Neural crest cell (in vitro differentiated cells): ENCODE results near the gene PLPPR1. TPM values are rescaled to one million over a fixed set of nuclear protein-coding genes. Genes with fewer than 3 reads are reported as not detected.

Source experiments
- DNase-seq: peaks from one replicate; pipeline ENCODE4 v3.0.0; 2021; ENCODE audit warnings: low read depth, mixed read lengths, low spot score
- H3K27ac Mint-ChIP-seq: one replicate; pipeline ENCODE4 v1.8.0; 2021; ENCODE audit warnings: mild to moderate bottlenecking, mixed read lengths; ENCODE audit not compliant: unreplicated experiment
- H3K27me3 Mint-ChIP-seq: 2 replicates; pipeline ENCODE4 v1.8.0; 2021; ENCODE audit warnings: low read depth, mild to moderate bottlenecking, mixed read lengths
- H3K36me3 Mint-ChIP-seq: 2 replicates; pipeline ENCODE4 v1.8.0; 2021; ENCODE audit warnings: low read depth, mild to moderate bottlenecking, mixed read lengths
- H3K4me1 Mint-ChIP-seq: 2 replicates; pipeline ENCODE4 v1.8.0; 2021; ENCODE audit warnings: mixed read lengths
- H3K4me3 Mint-ChIP-seq: one replicate; pipeline ENCODE4 v1.8.0; 2021; ENCODE audit warnings: mild to moderate bottlenecking, mixed read lengths
- H3K9me3 Mint-ChIP-seq: 2 replicates; pipeline ENCODE4 v1.8.0; 2021; ENCODE audit warnings: mixed read lengths
- CTCF ChIP-seq: fragments of 200-600 bp; sonication (generic); conservative IDR thresholded peaks from 2 replicates; pipeline ENCODE4 v1.5.0; 2021; ENCODE audit warnings: antibody characterized with exemption, mild to moderate bottlenecking
- total RNA-seq: library from RNA; stranded (reverse); gene quantifications from 2 replicates; pipeline ENCODE4 v1.2.1, GENCODE V29; 2021

The PLPPR1 gene
- total RNA-seq, 1 donor from 2014 or later, result 4.7 TPM

GRCh38 chr9:101354143-101354764, 325.7 kb downstream of the PLPPR1 start:
- Mint-ChIP-seq H3K4me1 (no peaks in the 10 kb centered on the region), H3K27me3 (no peaks in the 10 kb centered on the region), H3K9me3 (no peaks in the 10 kb centered on the region), H3K27ac (no peak overlapping the region), H3K4me3 (no peak overlapping the region), H3K36me3 (no peaks in the 10 kb centered on the region)
- DNase-seq, result no peak
- TF ChIP-seq CTCF, result no peak

- no peak for TF ChIP-seq CTCF
- H3K9me3 Mint-ChIP-seq, result no peaks in the 10 kb centered on the region
- H3K4me1 Mint-ChIP-seq, result no peaks in the 10 kb centered on the region
- no peak for DNase-seq
- no peak overlapping the region for H3K27ac Mint-ChIP-seq
- no peaks in the 10 kb centered on the region for H3K36me3 Mint-ChIP-seq
- H3K4me3 Mint-ChIP-seq, result no peak overlapping the region
- H3K27me3 Mint-ChIP-seq, result no peaks in the 10 kb centered on the region
These were observed 326.5 kb downstream of the PLPPR1 start for GRCh38 chr9:101354765-101355708.

GRCh38 chr9:101356619-101357018, 328.1 kb downstream of the PLPPR1 start:
- no peak for TF ChIP-seq CTCF
- H3K4me3 Mint-ChIP-seq, result no peak overlapping the region
- no peaks in the 10 kb centered on the region for H3K4me1 Mint-ChIP-seq
- no peaks in the 10 kb centered on the region for H3K9me3 Mint-ChIP-seq
- H3K36me3 Mint-ChIP-seq, result no peaks in the 10 kb centered on the region
- H3K27me3 Mint-ChIP-seq, result no peaks in the 10 kb centered on the region
- no peak for DNase-seq
- no peak overlapping the region for H3K27ac Mint-ChIP-seq

GRCh38 chr9:101359679-101360078, 331.2 kb downstream of the PLPPR1 start:
- H3K4me3 Mint-ChIP-seq, result no peak overlapping the region
- H3K27ac Mint-ChIP-seq, result no peak overlapping the region
- no peaks in the 10 kb centered on the region for H3K4me1 Mint-ChIP-seq
- no peaks in the 10 kb centered on the region for H3K36me3 Mint-ChIP-seq
- H3K9me3 Mint-ChIP-seq, result peaks cover 4% of the 10 kb centered on the region
- DNase-seq, result no peak
- H3K27me3 Mint-ChIP-seq, result no peaks in the 10 kb centered on the region
- TF ChIP-seq CTCF, result no peak

- H3K27me3 Mint-ChIP-seq, result no peaks in the 10 kb centered on the region
- H3K36me3 Mint-ChIP-seq, result no peaks in the 10 kb centered on the region
- no peak for TF ChIP-seq CTCF
- H3K27ac Mint-ChIP-seq, result no peak overlapping the region
- H3K9me3 Mint-ChIP-seq, result peaks cover 4% of the 10 kb centered on the region
- no peaks in the 10 kb centered on the region for H3K4me1 Mint-ChIP-seq
- DNase-seq, result no peak
- H3K4me3 Mint-ChIP-seq, result no peak overlapping the region
These were observed 332.1 kb downstream of the PLPPR1 start for GRCh38 chr9:101360647-101361046.
